Psoas muscle (tissue), 8 donors: ENCODE data around the gene CAMK2A. TPM values are rescaled to one million over a fixed set of nuclear protein-coding genes. Genes with fewer than 3 reads are reported as not detected.

Source experiments
- ATAC-seq, 4 donors: fragments of 200-7000 bp; cut with Tn5 transposase; one replicate each; pipeline ENCODE4 v1.9.1; 2020; ENCODE audit warnings: moderate library complexity in 3 of 4, mild to moderate bottlenecking in 2 of 4
- DNase-seq, 2 donors: peaks; one replicate each; pipeline ENCODE4 v3.0.0-alpha.2; 2020
- H3K27ac ChIP-seq: fragments of 200-600 bp; one replicate; pipeline ENCODE4 v1.8.0; 2022
- H3K27me3 ChIP-seq, 3 donors: fragments of 200-600 bp in 1 of 3; one replicate each; pipeline versions ENCODE4 v1.6.1 to v1.8.0; 2013 to 2022; ENCODE audit warnings: low read length in 2 of 3, mild to moderate bottlenecking in 2 of 3, moderate library complexity in 1 of 3; ENCODE audit not compliant: insufficient read depth in 3 of 3
- H3K36me3 ChIP-seq, 2 donors: fragments of 200-600 bp in 1 of 2; one replicate each; pipeline versions ENCODE4 v1.6.1 to v1.8.0; 2013 to 2022; ENCODE audit warnings: low read depth in 1 of 2, mild to moderate bottlenecking in 1 of 2, moderate library complexity in 1 of 2; ENCODE audit not compliant: insufficient read depth in 1 of 2
- H3K4me1 ChIP-seq: fragments of 200-600 bp; one replicate; pipeline ENCODE4 v1.8.0; 2022
- H3K4me3 ChIP-seq: fragments of 200-600 bp; one replicate; pipeline ENCODE4 v1.8.0; 2022; ENCODE audit warnings: mild to moderate bottlenecking
- H3K9me3 ChIP-seq: fragments of 200-600 bp; one replicate; pipeline ENCODE4 v1.8.0; 2022
- WGBS, 3 donors: extraction: QIAGEN DNeasy Blood & Tissue Kit; methylation state at CpG; one replicate each; pipeline versions ENCODE4 v1.1.6 to v1.1.7; 2013; 5-methylcytosine and 5-hydroxymethylcytosine counted together
- intact Hi-C, 2 donors: fragments of 100-400 bp; cut with DNase I; formaldehyde crosslinking; loops; one replicate each; pipeline versions ENCODE4 v1.11.0 to v1.14.2; 2022
- polyA plus RNA-seq, 3 donors: library from polyadenylated mRNA; stranded (reverse); fragments of 200-250 nt; gene quantifications; one replicate each; pipeline ENCODE4 v1.2.3, GENCODE V29; 2013
- total RNA-seq, 4 donors: library from RNA; stranded (reverse); fragmentation: NEBNext Ultra II Directional in 2 of 4; extraction: Animal tissue kit (Norgen Biotek cat#: 25700) in 2 of 4; gene quantifications; one replicate each; pipeline versions ENCODE4 v1.2.1 to v1.2.4, GENCODE V29; 2021 to 2023
- TF ChIP-seq, protein P1 (sequence below): fragments of 200-600 bp; IDR thresholded peaks from one replicate; pipeline ENCODE4 v1.8.0; 2022; ENCODE audit warnings: antibody characterized with exemption
- donor health status: healthy with polysubstance abuse.
- donor health status: DM: no; HTN: no; CAD: no; lungs with moderate emphysema.
- donor health status: Bipolar disorder and iron deficiency.
- donor health status: healthy.
- donor health status: DM: yes; HTN: yes; CAD: no.
- donor health status: DM: no; HTN: no; CAD: no.
- donor health status: DM: no; HTN: no; CAD: no.
- donor health status: DM: yes; HTN: yes; CAD: no.

CAMK2A gene
- total and polyA plus RNA-seq, 7 donors, result 8.1 to 118 (median 45.3) TPM

DNA sequence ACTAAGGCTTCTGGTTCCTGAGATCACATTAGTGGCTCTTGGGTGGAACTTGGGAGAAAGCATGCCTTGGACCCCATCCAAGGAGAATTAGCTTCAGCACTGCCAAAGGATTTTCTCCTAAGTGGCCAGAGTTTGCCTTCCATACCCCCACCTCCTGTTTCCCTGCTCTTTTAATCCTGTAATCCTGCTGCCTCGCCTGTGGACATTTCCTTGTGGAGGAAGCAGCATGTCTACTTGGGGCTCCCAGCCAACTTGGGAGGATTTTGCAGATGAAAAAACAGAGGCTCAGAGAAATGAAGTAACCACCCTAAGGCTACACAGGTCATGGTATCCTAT, 11.6 kb upstream of the CAMK2A start:
- DNase-seq (no peak), ATAC-seq (no peak)
- 57 to 74% (median 59%) methylated on average over 1 of the region's 1 CpG for WGBS, 3 donors
- Histone ChIP-seq H3K4me3 (no peak overlapping the region), H3K36me3 (no peaks in the 10 kb centered on the region), H3K4me1 (peaks cover 13% of the 10 kb centered on the region), H3K9me3 (no peaks in the 10 kb centered on the region), H3K27ac (no peak overlapping the region), H3K27me3 (peaks cover 0 to 12% (median 6%) of the 10 kb centered on the region in 3 donors)
- intact Hi-C loops, result no loop called here
- TF ChIP-seq, protein P1, sequence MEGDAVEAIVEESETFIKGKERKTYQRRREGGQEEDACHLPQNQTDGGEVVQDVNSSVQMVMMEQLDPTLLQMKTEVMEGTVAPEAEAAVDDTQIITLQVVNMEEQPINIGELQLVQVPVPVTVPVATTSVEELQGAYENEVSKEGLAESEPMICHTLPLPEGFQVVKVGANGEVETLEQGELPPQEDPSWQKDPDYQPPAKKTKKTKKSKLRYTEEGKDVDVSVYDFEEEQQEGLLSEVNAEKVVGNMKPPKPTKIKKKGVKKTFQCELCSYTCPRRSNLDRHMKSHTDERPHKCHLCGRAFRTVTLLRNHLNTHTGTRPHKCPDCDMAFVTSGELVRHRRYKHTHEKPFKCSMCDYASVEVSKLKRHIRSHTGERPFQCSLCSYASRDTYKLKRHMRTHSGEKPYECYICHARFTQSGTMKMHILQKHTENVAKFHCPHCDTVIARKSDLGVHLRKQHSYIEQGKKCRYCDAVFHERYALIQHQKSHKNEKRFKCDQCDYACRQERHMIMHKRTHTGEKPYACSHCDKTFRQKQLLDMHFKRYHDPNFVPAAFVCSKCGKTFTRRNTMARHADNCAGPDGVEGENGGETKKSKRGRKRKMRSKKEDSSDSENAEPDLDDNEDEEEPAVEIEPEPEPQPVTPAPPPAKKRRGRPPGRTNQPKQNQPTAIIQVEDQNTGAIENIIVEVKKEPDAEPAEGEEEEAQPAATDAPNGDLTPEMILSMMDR, result no peak

DNA sequence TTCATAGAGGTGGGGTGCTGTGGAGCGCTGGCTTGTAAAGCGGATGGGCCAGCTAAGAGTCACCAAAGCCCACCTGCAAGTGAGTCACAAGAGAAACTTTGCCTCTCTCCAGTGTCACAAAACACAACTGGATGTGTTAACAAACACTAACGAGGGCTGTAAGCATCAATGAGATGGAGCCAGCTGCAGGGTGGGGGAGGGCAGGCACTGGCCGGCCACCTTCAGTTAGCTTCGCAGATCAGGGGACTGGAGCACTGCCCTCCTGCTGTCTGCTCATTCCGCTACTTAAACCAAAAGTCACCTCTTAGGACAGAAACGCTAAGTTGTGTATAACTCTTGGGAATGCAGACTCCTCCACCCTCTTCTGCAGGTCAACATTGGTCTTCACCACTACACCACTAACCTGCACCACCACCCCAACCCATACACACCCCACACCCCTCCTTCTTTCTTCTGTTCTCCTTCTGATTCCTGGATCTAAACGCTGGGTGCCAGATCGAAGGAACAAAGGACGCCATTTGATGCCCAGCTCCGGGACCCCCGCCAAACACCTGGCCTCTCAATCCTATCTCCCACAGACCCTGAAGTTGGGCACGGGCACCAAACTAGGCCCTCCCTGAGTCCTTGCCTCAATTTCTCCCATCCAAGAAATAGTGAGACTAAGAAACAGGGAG, 11.1 kb upstream of the CAMK2A start:
- DNase-seq (no peak), ATAC-seq (no peak)
- TF ChIP-seq, protein P1, result no peak
- Histone ChIP-seq H3K4me3 (no peak overlapping the region), H3K36me3 (no peaks in the 10 kb centered on the region), H3K27me3 (peaks cover 0 to 12% (median 6%) of the 10 kb centered on the region in 3 donors), H3K27ac (no peak overlapping the region), H3K4me1 (peaks cover 13% of the 10 kb centered on the region), H3K9me3 (no peaks in the 10 kb centered on the region)
- WGBS, 3 donors, result 62 to 75% (median 64%) methylated on average over 13 of the region's 13 CpGs
- intact Hi-C loops, result no loop called here

DNA sequence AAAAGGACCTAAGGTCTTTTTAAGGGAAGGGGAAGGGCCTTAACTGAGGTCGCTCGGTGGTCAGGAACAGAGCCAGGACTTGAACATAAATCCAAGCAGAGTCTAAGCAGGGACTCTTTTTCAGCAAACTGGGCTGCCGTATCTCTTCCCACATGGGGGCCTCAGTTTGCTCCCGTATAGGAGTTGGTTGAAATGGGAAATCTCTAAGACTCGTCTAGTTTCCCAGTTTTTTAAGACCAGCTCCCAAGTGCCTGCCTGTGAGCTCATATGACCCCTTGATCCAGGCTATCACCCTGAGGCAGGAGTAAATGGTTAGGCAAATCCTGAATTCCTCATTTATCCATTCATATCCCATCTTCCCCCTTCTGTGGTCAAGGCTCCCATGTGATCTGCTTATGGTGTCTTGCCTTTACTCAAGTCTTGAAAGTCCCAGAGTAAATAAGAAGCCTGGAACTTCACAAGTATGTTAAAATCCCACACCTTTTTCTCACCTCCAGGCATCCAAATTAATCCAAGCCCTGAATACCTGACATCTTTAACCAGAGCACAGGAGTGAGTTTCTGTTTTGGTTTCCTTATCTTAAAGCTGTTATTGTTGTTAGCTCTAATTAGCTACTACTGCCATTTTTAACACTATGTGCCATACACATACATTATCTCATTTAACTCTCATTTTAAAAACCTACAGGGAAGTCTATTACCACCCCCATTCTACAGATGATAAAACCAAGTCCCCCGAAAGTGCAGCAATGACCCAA, 10.2 kb upstream of the CAMK2A start:
- TF ChIP-seq, protein P1, result no peak
- DNase-seq (no peak), ATAC-seq (no peak)
- Histone ChIP-seq H3K36me3 (no peaks in the 10 kb centered on the region), H3K4me3 (no peak overlapping the region), H3K27me3 (peaks cover 0 to 12% (median 6%) of the 10 kb centered on the region in 3 donors), H3K9me3 (no peaks in the 10 kb centered on the region), H3K27ac (no peak overlapping the region), H3K4me1 (peaks cover 13% of the 10 kb centered on the region)
- intact Hi-C loops, result no loop called here
- WGBS, 3 donors, result 83 to 88% (median 86%) methylated on average over 6 of the region's 6 CpGs

DNA sequence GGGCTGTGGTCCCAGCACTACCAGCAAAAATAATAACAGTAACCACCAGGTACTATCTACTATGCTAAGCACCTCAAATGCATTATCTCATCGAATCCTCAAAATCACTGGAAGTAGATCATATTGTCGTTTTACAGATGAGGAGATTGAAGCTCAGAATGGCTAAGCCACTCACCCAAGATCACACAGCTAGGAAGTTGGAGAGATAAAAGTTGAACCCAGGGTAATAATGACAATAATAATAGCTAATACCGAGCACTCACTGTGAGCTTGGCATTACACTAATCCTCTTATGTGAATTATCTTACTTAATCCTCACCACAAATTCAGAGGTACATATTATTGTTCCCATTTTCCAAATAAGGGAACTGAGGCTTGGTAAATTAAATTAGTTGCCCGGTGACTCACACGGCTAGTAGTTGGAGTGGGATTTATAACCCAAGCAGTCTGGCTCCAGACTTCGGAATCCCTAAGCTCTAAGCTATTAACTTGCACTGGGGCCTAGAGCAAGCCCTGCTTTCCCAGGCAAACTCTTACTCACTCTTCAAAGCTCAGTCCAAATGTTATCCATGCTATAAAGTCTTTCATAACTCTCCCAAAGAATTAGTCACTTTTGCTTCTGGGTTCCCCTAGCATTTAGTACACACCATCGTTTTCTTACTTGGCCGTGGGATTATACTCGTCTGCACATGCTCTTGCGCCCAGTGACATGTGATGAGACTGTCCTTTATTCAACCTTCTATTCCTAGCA, 9.3 kb upstream of the CAMK2A start:
- Histone ChIP-seq H3K27ac (no peak overlapping the region), H3K4me1 (peaks cover 13% of the 10 kb centered on the region), H3K4me3 (no peak overlapping the region), H3K9me3 (no peaks in the 10 kb centered on the region), H3K27me3 (peaks cover 0 to 12% (median 6%) of the 10 kb centered on the region in 3 donors), H3K36me3 (no peaks in the 10 kb centered on the region)
- peak in 2 of 4 donors; percentile 13 to 15 for ATAC-seq
- WGBS, 3 donors, result 75 to 83% (median 81%) methylated on average over 10 of the region's 10 CpGs
- DNase-seq, result no peak
- intact Hi-C loops, result no loop called here
- TF ChIP-seq, protein P1, result no peak
